Measurements from ENCODE around the gene TMEM132A.

Gene TMEM132A

DNA sequence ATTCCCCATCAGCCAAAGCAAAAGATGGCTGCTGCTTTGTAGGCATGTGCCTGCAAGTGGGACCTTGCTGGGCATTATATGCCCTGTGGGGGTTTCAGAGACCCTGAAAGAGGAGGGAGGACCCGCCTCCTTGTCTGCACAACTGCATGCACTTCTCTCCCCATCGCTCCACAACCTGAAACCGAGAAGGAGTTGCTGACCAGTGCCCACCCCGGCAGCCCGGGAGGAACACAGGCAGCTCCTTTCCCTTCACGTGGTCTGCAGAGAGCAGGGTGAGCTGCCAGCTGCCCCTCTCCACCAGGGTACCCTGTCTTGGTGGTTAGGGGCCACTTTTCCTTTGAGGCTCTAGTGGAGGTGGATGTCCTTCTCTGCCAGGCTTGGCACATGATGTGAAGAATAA, 1.4 kb upstream of the TMEM132A start:
- no peak for DNase-seq

DNA sequence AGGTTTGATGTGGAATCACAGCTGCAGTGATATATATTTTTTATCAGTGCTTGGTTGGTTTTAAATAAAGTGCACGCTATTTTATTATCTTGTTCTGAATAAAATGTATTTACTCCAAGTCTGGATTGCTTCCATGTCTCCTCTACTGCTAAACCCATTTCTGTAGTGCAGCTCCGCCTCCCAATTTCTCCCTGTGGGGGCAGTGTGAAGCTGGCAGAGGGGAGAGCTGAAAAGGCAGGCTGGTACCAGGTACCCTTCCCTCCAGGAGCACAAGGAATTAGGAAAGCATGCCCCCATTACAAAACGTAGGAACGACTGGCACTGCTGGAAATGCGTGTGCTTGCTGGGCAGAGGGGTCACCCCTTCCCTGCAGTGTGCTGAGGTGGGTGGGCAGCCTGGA, 934 bp upstream of the TMEM132A start:
- DNase-seq: no peak

DNA sequence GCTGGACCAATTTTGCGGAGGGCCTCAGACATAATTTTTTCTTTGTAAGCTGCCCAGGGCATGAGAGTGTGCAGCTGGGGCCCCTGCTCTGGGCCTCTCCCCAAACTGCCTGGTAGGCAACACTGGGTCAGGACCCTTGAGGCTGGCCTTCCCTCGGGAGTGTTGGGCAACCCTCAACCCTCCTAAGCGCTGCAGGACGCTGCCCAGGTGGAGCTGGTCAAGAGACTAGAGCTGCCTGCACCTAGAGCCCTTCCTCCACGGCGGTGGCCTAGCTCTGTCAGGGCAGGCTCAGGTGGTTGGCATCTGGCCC, 505 bp upstream of the TMEM132A start:
- DNase-seq: no peak

DNA sequence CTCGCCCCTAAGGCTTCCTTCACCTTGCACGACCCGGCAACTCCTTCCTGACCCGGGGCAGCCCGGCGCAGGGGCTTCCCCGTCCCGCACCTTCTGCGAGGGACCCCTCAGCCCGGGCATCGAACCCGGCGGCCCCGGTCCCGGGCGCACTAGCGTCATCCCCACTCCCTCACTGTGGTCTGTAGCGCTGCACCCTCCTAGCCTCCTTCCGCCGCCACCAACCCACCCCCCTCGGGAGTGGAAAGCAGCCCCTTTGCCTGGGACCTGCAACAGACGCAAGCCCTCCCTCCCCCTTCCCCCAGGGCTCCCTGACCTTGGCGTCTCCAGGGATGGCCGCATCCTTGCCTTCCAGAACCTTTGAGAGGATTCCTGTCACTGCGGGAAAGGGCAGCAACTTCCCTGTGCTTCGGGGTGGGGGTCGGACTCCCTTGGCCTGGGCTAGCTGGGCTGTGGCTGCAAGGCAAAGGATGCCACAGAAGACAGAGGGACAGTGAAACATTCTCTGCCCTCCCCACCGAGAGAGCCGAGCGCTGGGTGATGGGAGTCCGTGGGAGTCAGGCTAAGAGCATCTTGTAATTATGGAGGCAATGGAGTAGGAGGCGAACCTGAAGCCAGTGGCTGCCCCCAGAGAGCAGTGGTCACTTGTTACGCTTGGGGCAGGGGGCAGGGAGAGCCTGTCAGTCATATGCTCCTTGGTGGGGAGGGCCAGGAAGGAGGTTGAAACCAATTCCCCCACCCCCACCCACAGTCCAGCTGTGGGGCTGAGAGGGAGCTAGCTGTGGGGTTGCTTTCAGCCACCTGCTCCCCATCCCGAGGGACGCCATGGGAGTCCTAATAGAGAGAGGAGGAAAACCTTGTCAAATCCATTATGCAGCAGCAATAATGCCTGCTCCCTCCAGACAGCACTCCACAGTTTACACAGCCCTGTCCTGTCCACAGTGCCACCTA, 920 bp downstream of the TMEM132A start:
- no peak for DNase-seq

DNA sequence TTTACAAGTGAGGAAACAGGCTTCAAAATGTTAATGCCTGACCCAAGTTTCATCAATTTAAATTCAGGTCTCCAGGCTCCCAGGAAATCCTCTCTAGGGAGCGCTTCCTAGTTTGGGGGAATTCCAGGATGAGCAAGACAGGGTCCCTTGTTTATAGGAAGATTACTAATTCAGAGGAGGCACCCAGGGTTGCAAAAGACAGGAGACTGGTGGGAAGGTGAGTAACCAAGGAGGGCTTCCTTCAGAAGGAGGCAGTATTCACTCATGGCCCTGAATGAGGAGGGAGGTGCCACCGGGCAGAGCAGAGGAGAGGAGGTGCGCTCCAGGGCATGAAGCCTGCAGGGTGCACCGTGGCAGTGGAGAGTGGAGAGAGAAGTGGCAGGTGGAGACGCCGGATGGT, 1.6 kb downstream of the TMEM132A start:
- DNase-seq: no peak

DNA sequence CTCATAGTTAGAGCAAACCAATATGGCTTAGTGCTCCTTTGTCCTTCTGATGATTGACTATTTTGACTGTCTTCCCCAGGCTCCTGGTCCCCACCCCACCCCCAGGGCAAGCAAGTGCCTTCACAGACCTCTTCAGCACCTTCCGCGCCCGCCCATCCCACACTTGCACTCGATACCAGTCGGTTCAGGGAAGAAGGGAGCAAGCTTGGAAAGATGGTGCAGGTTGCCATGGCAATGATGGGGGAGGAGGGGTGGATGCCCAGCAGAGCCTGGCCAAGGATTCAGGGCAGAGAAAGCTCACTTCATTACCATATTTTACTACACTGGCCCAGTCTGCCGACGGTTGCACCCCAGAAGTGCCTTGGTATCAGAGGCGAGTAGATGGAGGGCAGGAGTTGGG, 2.2 kb downstream of the TMEM132A start:
- DNase-seq: no peak

DNA sequence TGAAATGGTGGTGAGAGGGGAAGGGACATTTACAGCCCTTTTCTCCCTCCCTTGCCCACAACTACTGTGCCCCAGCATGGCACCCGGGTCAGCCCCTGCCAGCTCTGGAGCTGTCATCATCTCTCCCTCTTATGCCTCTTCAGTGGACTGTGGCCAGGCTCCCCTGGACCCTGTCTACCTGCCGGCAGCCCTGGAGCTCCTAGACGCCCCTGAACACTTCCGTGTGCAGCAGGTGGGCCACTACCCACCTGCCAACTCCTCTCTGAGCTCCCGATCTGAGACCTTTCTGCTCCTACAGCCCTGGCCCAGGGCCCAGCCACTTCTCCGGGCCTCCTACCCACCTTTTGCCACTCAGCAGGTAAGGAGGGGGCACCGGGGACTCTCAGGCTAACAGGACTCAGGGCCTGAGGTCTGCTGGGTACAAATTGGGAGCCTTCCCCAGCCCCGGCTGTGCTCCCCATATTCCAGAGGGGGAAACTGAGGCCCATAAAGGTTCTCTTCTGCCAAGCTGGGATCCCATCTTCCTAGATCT, 2.9 kb downstream of the TMEM132A start:
- no peak for DNase-seq

DNA sequence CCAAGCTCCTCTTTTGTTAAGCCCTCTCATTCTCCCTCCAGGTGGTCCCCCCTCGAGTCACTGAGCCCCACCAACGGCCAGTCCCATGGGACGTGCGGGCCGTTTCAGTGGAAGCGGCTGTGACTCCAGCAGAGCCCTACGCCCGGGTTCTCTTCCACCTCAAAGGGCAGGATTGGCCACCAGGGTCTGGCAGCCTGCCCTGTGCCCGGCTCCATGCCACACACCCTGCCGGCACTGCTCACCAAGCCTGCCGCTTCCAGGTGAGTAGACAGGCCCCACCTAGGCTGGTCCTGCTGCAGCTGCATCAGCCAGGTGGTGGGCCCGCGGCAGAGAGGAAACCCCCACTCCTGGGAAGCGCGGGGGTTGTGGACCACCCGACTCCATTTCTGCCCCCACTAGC, 3.3 kb downstream of the TMEM132A start:
- DNase-seq: no peak

DNA sequence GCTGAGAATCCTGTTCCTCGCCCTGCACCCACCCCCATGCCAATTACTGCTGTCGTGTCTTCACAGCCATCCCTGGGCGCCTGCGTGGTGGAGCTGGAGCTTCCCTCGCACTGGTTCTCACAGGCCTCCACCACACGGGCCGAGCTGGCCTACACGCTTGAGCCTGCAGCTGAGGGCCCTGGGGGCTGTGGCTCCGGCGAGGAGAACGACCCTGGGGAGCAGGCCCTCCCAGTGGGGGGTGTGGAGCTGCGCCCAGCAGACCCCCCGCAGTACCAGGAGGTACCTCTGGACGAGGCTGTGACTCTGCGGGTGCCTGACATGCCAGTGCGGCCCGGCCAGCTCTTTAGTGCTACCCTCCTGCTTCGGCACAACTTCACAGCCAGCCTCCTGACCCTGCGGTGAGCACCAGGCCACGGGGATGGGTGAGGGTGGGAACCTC, 4.3 kb downstream of the TMEM132A start:
- no peak for DNase-seq

DNA sequence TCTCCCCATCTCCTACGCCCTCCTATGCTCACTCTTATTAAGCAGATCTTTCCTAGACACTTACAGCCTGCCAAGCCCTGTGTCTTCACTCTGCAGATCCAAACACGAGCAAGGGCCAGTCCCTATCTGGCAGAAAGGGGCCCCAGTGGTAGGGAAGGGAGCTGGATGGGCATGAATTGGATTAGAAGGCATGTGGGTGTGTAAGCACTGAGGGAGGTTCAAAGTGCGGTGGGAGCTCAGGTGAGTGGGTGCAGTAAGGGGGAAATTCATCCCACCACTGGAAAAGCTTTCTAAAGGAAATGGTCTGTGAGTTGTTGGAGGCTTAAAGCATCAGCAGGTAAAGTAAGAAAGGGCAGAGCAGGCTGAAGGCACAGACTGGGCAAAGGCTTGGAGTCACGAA, 5.5 kb downstream of the TMEM132A start:
- no peak for DNase-seq

DNA sequence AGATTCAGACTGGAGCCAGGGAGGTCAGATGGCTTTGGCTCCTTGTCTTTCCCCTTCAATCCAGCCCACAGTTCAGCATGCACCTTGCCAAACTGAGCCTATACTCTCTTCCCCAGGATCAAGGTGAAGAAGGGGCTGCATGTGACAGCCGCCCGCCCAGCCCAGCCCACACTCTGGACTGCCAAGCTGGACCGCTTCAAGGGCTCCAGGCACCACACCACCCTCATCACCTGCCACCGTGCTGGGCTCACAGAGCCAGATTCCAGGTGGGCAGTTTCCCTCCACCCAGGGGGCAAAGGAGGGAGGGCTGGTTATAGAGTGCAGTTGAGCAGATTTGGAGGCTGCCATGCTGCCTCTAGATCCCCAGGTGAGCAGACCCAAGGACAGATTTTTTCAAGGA, 6.1 kb downstream of the TMEM132A start:
- DNase-seq: no peak

DNA sequence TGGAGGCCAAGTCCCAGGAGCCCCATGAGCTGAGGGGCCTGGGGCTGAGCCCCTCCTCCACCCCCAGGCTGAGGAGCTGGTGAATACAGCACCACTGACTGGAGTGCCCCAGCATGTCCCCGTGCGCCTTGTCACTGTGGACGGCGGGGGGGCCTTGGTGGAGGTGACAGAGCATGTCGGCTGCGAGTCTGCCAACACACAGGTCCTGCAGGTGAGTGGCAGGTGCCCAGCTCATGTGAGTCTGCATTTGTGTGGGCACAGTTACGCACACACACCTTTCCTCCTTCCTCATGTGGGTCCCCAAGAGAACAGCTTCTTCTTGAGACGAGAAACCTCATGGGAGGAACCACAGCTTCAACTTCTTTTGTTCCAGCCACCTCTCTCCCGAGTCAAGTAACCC, 7.7 kb downstream of the TMEM132A start:
- DNase-seq: no peak

DNA sequence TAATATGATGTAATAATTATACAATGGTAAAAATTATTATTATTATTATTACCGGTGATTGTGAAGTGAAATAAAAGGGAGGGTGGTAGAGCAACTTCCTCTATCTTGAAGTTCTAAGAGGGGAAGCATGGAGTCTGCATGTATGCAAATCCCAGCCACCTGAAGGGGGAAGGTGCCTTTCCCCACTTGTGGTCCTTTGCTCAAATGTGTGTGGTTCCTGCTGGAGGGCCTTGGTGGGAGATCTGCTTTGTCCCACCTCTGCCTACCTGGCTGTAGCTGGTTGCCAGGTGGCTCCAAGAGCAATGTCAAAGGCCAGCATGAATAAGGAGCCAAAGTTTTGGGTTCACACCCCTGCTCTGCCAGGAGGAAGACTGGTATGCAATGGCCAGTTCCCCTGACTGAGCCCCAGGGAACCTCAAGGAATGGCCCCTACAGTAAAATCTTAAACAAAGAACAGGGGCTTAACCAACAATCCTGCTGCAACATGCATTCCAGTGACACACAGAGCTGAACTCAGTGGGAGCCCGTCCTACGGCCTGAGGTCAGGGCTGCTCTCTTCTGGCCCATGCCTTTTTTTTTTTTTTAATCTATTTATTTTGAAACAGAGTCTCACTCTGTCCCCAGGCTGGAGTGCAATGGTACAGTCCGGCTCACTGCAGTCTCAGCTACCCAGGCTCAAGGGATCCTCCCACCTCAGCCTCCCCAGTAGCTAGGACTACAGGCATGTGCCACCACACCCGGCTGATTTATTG, 8.5 kb downstream of the TMEM132A start:
- no peak for DNase-seq

DNA sequence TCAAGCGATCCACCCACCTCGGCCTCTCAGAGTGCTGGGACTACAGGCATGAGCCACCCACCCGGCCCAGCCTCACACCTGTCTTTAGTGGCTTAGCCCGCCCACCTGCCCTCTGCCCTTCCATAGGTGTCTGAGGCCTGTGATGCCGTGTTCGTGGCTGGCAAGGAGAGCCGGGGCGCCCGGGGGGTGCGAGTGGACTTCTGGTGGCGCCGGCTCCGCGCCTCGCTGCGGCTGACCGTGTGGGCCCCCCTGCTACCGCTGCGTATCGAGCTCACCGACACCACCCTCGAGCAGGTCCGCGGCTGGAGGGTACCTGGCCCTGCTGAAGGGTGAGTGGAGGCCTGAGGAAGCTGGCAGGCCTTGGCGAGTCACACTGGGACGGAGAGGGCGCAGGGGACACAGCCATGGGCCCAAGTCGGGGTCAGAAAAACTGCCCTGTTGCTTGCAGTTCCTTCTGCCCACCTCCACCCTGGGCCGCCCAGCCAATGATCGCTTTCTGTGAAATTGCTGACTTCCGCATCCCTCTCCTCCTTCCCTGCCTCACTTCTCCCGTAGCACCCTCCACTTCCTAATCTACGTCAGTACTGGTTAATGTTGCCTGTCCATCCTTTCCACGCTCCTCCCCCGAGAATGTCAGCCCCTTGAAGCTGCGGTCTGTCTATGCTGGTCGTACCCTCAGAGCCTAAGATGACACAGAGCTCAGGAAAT, 9.3 kb downstream of the TMEM132A start:
- DNase-seq: no peak

DNA sequence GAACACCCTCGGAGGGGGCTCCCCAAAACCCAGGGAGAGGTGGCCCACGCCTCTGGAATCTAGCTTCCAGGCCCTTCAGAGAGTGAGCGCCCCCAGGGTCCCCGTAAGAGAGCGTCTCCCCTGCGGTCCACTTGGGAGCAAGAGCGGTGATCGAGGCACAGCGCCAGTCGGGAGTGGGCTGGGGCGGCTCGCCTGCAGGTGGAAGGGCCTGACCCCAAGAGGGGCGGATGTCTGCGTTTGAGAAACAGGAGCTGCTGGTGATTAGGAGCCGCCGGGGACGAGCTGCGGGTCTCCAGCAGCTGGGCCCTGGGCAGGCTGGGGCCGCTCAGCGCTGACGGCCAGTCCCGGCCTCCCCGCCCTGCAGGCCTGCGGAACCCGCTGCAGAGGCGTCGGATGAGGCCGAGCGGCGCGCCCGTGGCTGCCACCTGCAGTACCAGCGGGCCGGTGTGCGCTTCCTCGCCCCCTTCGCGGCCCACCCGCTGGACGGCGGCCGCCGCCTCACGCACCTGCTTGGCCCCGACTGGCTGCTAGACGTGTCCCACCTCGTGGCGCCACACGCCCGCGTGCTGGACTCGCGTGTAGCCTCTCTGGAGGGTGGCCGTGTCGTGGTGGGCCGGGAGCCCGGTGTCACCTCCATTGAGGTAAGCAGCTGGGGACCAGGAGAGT, 10.0 kb downstream of the TMEM132A start:
- DNase-seq: no peak

DNA sequence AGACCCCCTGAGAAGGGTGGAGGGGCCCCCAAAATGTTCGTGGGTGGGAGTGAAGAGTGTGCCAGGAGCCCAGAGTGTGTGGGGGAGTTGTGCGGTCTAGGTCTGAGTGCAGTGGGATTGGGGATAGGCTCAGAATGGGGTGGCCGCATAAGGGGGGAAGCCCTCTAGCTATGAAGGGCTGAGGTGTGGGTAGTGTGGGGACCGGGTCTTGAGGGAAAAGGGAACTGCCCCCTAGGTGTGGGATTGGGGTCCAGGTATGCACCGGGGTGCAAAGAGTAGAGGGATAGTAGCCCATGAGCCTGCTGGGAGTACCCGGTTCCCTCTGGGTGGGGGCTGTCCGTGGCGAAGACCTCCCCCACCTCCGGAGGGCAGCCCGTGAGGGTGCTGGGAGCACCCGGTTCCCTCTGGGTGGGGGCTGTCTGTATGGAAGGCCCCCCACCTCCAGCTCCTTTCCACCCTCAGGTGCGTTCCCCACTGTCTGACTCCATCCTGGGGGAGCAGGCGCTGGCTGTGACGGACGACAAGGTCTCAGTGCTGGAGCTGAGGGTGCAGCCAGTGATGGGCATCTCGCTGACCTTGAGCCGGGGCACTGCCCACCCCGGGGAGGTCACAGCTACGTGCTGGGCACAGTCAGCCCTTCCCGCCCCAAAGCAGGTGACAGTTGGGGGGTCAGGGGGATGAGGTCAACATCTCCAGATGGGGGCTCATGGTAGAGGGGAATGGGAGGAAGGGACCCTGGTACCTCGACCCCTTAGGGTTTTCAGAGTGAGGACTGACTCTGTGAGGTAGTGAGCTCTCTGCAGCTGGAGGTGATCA, 10.7 kb downstream of the TMEM132A start:
- DNase-seq: no peak

DNA sequence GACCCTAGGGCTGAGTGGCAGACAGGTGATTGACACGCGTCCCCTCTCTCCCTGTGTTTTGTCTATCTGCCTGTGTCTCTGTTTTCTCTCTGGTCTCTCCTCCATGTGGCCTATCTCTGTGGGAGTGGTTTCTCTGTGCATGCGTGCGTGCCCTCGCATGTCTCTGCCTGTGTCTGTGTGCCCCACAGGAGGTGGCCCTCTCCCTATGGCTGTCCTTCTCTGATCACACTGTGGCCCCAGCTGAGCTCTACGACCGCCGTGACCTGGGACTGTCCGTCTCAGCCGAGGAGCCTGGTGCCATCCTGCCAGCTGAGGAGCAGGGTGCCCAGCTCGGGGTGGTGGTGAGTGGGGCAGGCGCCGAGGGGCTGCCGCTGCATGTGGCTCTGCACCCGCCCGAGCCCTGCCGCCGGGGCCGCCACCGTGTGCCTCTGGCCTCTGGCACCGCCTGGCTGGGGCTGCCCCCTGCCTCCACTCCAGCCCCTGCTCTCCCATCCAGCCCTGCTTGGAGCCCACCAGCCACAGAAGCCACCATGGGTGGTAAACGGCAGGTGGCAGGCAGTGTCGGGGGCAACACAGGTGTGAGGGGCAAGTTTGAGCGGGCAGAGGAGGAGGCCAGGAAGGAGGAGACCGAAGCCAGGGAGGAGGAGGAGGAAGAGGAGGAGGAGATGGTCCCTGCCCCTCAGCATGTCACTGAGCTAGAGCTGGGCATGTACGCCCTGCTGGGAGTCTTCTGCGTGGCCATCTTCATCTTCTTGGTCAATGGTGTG, 11.6 kb downstream of the TMEM132A start:
- no peak for DNase-seq

DNA sequence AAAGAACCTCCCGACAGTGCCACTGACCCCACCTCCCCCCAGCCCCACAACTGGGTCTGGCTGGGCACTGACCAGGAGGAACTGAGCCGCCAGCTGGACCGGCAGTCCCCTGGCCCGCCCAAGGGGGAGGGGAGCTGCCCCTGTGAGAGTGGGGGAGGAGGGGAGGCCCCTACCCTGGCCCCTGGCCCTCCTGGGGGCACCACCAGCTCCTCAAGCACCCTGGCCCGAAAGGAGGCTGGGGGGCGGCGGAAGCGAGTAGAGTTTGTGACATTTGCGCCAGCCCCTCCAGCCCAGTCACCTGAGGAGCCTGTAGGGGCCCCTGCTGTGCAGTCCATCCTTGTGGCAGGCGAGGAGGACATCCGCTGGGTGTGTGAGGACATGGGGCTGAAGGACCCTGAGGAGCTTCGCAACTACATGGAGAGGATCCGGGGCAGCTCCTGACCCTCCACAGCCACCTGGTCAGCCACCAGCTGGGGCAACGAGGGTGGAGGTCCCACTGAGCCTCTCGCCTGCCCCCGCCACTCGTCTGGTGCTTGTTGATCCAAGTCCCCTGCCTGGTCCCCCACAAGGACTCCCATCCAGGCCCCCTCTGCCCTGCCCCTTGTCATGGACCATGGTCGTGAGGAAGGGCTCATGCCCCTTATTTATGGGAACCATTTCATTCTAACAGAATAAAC, 12.3 kb downstream of the TMEM132A start:
- DNase-seq: no peak

DNA sequence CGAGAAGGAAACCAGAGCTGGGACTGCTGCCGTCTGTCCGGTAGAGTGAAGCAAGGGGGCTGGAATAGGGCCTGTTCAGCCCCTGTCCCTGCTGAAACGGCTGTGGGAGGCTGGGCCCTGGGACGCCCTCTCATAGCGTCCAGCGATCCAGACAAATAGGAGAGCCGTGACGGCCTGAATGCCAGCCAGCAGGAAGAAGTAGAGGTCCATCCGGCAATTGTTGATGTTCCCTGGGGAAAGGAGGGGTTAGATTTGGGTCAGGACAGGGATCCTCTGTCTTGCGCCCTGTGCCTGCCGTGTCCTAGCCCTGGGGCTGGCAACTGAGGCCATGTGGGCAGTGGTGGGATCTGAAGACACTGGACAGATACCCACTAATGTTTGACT, 12.9 kb downstream of the TMEM132A start:
- DNase-seq: no peak

DNA sequence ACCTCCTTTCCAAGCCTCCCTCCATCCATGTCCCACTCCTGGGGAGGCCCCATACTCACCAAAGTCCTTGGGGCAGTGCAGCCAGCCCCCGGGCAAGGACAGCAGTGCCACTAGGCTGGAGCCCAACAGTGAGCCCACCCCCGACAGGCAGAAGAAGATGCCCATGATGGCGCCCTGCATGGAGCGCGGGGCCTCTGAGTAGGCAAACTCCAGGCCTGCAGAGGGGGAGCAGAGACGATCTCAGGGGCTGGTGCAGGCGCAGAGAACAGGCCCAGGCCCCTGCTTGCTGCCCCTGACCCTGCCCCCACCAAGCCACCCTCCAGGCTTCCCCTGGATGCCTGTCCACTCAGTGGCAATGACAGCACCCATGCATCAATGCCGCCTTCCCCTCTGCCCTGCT, 13.6 kb downstream of the TMEM132A start:
- no peak for DNase-seq

DNA sequence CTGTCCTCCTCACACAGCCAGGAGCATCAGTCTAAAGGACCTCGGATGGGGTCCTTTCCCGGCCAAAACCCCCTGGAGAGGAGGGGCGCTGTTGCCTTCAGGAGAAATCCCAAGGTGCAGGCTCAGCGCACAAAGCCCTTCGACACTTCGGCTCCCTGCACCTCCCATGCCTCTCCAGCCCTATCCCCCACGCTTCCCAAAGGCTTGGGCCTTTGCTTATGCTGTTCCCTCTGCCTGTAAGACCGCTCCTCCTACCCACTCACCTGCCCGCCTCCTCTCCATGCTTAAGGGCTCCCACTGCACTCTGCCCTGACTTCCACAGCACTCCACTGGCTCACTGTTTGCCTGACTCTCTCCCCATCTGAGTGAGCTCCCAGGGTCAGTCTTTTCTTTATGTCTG, 14.2 kb downstream of the TMEM132A start:
- DNase-seq: no peak
